Uterus (tissue), 4 donors: Measurements from ENCODE around the gene TMC2. TPM values are rescaled to one million over a fixed set of nuclear protein-coding genes. Genes with fewer than 3 reads are reported as not detected.

Experiments used
- DNase-seq, 2 donors: peaks; one replicate each; pipeline ENCODE4 v3.0.0-alpha.2; 2019 to 2020
- H3K27ac ChIP-seq, 2 donors: fragments of 200-600 bp; sonication (generic); 1 replicate in 1 of 2; 2 replicates in 1 of 2; pipeline ENCODE4 v1.5.1; 2016 to 2018
- H3K27me3 ChIP-seq, 2 donors: fragments of 200-600 bp; sonication (generic); one replicate each; pipeline ENCODE4 v1.5.1; 2018 to 2019; ENCODE audit warnings: control low read depth in 1 of 2
- H3K36me3 ChIP-seq, 2 donors: fragments of 200-600 bp; sonication (generic); one replicate each; pipeline ENCODE4 v1.5.1; 2019; ENCODE audit warnings: control low read depth in 1 of 2
- H3K4me1 ChIP-seq, 2 donors: fragments of 200-600 bp; sonication (generic); one replicate each; pipeline ENCODE4 v1.5.1; 2018 to 2019; ENCODE audit warnings: control low read depth in 1 of 2
- H3K4me3 ChIP-seq, 2 donors: fragments of 200-600 bp; sonication (generic); 1 replicate in 1 of 2; 2 replicates in 1 of 2; pipeline ENCODE4 v1.5.1; 2018 to 2019; ENCODE audit warnings: mild to moderate bottlenecking in 1 of 2
- H3K9me3 ChIP-seq, 2 donors: fragments of 200-600 bp; sonication (generic); one replicate each; pipeline ENCODE4 v1.5.1; 2019; ENCODE audit warnings: control low read depth in 1 of 2
- POLR2A ChIP-seq, 2 donors: fragments of 450-650 bp; IDR thresholded peaks; one replicate each; pipeline ENCODE4 v1.6.1; 2016; ENCODE audit warnings: antibody characterized with exemption in 2 of 2, mild to moderate bottlenecking in 1 of 2, moderate library complexity in 1 of 2
- intact Hi-C: fragments of 100-400 bp; cut with DNase I; formaldehyde crosslinking; loops from one replicate; pipeline ENCODE4 v1.15.1; 2023; ENCODE audit warnings: low total_unique reads
- total RNA-seq, 4 donors: library from RNA; depleted of rRNA in 3 of 4; stranded (reverse); fragments of >200 nt in 3 of 4; gene quantifications; one replicate each; pipeline versions ENCODE4 v1.1.0 to v1.2.4, GENCODE V29; 2014 to 2023
- TF ChIP-seq, protein P1 (sequence below), 4 experiments: fragments of 200-600 bp in 2 of 4; fragments of 450-650 bp in 2 of 4; sonication (generic) in 2 of 4; IDR thresholded peaks; one replicate each; pipeline ENCODE4 v1.5.1; 2016 to 2019; ENCODE audit warnings: antibody characterized with exemption in 4 of 4, mild to moderate bottlenecking in 2 of 4, moderate library complexity in 1 of 4
- donor health status: DM: yes; HTN: yes; CAD: no.

TMC2 gene
- total RNA-seq, 4 donors from 2014 or later: not detected

- H3K36me3 ChIP-seq: no peaks in the 10 kb centered on the region
- intact Hi-C loops: no loop called here
- H3K27ac ChIP-seq: no peak overlapping the region
- no peak for DNase-seq
- H3K9me3 ChIP-seq: peaks cover 0 to 6% of the 10 kb centered on the region in 2 donors
- TF ChIP-seq POLR2A (IDR thresholded peaks at IDR 0.05): no peak
- TF ChIP-seq, protein P1, sequence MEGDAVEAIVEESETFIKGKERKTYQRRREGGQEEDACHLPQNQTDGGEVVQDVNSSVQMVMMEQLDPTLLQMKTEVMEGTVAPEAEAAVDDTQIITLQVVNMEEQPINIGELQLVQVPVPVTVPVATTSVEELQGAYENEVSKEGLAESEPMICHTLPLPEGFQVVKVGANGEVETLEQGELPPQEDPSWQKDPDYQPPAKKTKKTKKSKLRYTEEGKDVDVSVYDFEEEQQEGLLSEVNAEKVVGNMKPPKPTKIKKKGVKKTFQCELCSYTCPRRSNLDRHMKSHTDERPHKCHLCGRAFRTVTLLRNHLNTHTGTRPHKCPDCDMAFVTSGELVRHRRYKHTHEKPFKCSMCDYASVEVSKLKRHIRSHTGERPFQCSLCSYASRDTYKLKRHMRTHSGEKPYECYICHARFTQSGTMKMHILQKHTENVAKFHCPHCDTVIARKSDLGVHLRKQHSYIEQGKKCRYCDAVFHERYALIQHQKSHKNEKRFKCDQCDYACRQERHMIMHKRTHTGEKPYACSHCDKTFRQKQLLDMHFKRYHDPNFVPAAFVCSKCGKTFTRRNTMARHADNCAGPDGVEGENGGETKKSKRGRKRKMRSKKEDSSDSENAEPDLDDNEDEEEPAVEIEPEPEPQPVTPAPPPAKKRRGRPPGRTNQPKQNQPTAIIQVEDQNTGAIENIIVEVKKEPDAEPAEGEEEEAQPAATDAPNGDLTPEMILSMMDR (IDR thresholded peaks at IDR 0.05): no peak
- H3K27me3 ChIP-seq: no peaks in the 10 kb centered on the region
- no peaks in the 10 kb centered on the region for H3K4me1 ChIP-seq
- H3K4me3 ChIP-seq: no peak overlapping the region
Measured at GRCh38 chr20:2612073-2612472, 75.7 kb downstream of the TMC2 start.

- H3K4me1 ChIP-seq: no peaks in the 10 kb centered on the region
- H3K36me3 ChIP-seq: no peaks in the 10 kb centered on the region
- no peak overlapping the region for H3K27ac ChIP-seq
- H3K4me3 ChIP-seq: no peak overlapping the region
- intact Hi-C loops: no loop called here
- no peaks in the 10 kb centered on the region for H3K27me3 ChIP-seq
- H3K9me3 ChIP-seq: no peaks in the 10 kb centered on the region
- DNase-seq: no peak
- no peak for TF ChIP-seq POLR2A (IDR thresholded peaks at IDR 0.05)
- TF ChIP-seq, protein P1 (IDR thresholded peaks at IDR 0.05): no peak
Measured at GRCh38 chr20:2616634-2617033, 80.3 kb downstream of the TMC2 start.

DNA sequence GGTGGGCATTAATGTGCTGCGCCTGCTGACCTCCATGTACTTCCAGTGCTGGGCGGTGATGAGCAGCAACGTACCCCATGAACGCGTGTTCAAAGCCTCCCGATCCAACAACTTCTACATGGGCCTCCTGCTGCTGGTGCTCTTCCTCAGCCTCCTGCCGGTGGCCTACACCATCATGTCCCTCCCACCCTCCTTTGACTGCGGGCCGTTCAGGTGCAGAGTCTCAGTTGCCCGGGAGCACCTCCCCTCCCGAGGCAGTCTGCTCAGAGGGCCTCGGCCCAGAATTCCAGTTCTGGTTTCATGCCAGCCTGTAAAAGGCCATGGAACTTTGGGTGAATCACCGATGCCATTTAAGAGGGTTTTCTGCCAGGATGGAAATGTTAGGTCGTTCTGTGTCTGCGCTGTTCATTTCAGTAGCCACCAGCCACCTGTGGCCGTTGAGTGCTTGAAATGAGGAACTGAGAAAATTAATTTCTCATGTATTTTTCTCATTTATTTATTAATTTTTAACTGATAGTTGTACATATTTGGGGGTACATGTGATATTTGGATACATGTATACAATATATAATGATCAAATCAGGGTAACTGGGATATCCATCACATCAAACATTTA, 80.8 kb downstream of the TMC2 start:
- TF ChIP-seq POLR2A (IDR thresholded peaks at IDR 0.05): no peak
- TF ChIP-seq, protein P1 (IDR thresholded peaks at IDR 0.05): no peak
- intact Hi-C loops: no loop called here
- Histone ChIP-seq H3K4me1 (no peaks in the 10 kb centered on the region), H3K27ac (no peak overlapping the region), H3K9me3 (no peaks in the 10 kb centered on the region), H3K36me3 (no peaks in the 10 kb centered on the region), H3K27me3 (no peaks in the 10 kb centered on the region), H3K4me3 (no peak overlapping the region)
- DNase-seq: no peak

DNA sequence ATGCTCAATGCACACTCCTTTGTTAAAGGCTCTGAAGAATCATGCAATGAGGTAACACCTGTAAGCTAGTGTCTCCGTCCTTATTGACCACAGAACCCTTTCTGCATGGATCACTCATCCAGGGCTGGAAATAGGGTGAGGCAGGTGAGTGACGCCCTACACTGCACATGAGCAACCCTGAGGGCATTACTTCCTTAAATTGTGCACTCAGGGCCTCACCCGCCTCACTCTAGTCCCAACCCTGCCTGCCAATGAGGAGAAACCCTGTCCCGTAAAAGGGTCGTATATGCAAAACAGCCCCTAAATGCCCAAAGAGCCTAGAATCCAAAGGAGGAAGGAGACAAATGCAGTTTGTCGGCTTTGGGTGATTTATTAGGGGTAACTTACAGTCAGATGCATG, 82.4 kb downstream of the TMC2 start:
- Histone ChIP-seq H3K4me3 (no peak overlapping the region), H3K27me3 (no peaks in the 10 kb centered on the region), H3K36me3 (no peaks in the 10 kb centered on the region), H3K27ac (no peak overlapping the region), H3K4me1 (no peaks in the 10 kb centered on the region), H3K9me3 (no peaks in the 10 kb centered on the region)
- TF ChIP-seq, protein P1 (IDR thresholded peaks at IDR 0.05): no peak
- no peak for TF ChIP-seq POLR2A (IDR thresholded peaks at IDR 0.05)
- intact Hi-C loops: no loop called here
- no peak for DNase-seq

DNA sequence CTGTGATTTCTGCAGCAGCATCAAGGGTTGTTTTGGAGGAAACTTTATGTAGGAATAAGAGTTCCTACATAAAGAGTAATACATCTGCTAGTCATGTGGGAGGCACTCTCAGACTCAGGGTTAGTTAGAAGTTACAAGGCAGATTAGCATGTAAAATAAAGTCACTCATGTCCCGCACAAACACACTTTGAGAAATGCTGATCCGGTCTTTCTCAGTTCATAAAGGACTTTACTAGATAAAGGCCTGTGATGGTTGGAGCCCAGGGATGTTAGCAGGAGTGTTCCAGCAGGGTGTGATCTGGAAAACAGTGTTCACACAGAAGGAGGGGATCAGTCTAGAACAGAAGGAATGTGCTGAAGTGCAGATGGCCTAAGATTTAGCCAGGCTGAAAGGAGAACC, 83.0 kb downstream of the TMC2 start:
- Histone ChIP-seq H3K9me3 (no peaks in the 10 kb centered on the region), H3K4me1 (no peaks in the 10 kb centered on the region), H3K27me3 (no peaks in the 10 kb centered on the region), H3K36me3 (no peaks in the 10 kb centered on the region), H3K27ac (no peak overlapping the region), H3K4me3 (no peak overlapping the region)
- TF ChIP-seq, protein P1 (IDR thresholded peaks at IDR 0.05): no peak
- no peak for TF ChIP-seq POLR2A (IDR thresholded peaks at IDR 0.05)
- no peak for DNase-seq
- intact Hi-C loops: no loop called here
